SU-DHL-6 (cell line): ENCODE measurements around the gene GLI3.

Experiments used
- CTCF ChIP-seq: fragments of 200-600 bp; sonication (generic); IDR thresholded peaks from one replicate; pipeline ENCODE4 v1.5.1; 2017; ENCODE audit warnings: antibody characterized with exemption, mild to moderate bottlenecking, low read length, moderate library complexity; ENCODE audit not compliant: insufficient read depth, poor library complexity, severe bottlenecking
- EZH2phosphoT487 ChIP-seq: fragments of 200-600 bp; sonication (generic), shearing (Covaris generic); conservative IDR thresholded peaks from 2 replicates; pipeline ENCODE4 v1.6.1; 2018; ENCODE audit warnings: mild to moderate bottlenecking, antibody characterized with exemption, low read length, moderate library complexity, mixed read lengths

DNA sequence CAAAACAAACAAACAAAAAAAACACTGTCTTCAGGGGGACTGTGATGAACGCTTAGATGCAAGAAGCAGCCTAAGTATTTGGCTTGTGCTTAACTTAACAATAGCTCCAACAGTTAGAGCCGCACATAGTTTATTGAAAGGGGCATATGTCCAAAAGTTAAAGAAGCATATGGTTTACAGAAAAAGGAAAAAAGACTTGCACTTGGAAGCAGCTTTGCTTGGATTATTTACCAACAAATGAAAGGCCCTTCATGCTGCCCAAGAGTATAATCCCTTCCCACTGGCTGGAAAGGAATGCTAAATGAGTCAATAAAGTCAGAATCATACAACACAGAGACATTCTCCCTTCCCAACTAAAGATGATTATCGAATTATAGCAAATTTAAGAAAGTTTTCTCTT is 77.9 kb downstream of the GLI3 start:
- TF ChIP-seq CTCF (no peak), EZH2phosphoT487 (no peak)
